ENCODE measurements around the gene AQP12A. TPM values are rescaled to one million over a fixed set of nuclear protein-coding genes. Genes with fewer than 3 reads are reported as not detected.
"Not testable (repeated sequence)": the region's sequence is repeated elsewhere in the genome, so short reads cannot be mapped to it uniquely, and the experiment has no call there.

Gene AQP12A
- total and polyA plus RNA-seq, 7 experiments from 2014 or later: not detected

DNA sequence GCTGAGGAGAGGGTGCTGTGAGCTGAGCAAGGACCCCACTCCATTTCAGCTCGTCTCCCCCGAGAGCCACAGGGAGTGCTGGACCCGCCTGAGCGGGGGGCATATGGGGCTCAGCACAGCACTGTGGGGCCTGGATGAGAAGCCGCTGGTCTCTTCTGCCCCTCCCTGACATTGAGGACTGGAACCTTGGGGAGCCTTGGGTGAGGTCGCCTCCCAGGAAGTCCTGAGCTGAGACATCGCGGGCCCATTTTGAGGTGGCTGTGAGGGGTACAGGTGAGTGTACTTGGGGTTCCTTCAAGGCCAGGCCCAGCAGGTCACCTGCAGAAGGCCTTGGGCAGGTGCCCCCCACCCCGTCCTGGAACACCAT, 3.1 kb upstream of the AQP12A start:
- ATAC-seq (no peak), DNase-seq (no peak)
- Mint-ChIP-seq H3K9me3 (no peaks in the 10 kb centered on the region), H3K4me3 (no peak overlapping the region), H3K27me3 (no peaks in the 10 kb centered on the region), H3K27ac (no peak overlapping the region), H3K36me3 (no peaks in the 10 kb centered on the region), H3K4me1 (peaks cover 0 to 9% (median 2%) of the 10 kb centered on the region in 7 donors)
- Histone ChIP-seq H3K9me3 (ENCODE audit: control insufficient read depth in 2 of 3, low read length in 3 of 3) (no peaks in the 10 kb centered on the region), H3K4me1 (ENCODE audit: control insufficient read depth in 2 of 2, insufficient read depth in 2 of 2, low read length in 2 of 2) (no peaks in the 10 kb centered on the region), H3K27me3 (ENCODE audit: control insufficient read depth in 2 of 2, insufficient read depth in 2 of 2, low read length in 2 of 2) (no peaks in the 10 kb centered on the region), H3K4me3 (ENCODE audit: low read length) (no peak overlapping the region), H3K36me3 (ENCODE audit: control insufficient read depth in 2 of 3, insufficient read depth in 3 of 3, low read length in 3 of 3) (no peaks in the 10 kb centered on the region), H3K27ac (ENCODE audit: low read depth, low read length) (no peak overlapping the region)
- POLR2A ChIA-PET: interaction anchor here (0.7 kb wide), 1 partner anchor 122 kb away, joined by 3 read pairs; no protein-coding TSS in a partner anchor
- intact Hi-C loops (cut with micrococcal nuclease): no loop called here
- CTCF ChIA-PET: no interaction called here

DNA sequence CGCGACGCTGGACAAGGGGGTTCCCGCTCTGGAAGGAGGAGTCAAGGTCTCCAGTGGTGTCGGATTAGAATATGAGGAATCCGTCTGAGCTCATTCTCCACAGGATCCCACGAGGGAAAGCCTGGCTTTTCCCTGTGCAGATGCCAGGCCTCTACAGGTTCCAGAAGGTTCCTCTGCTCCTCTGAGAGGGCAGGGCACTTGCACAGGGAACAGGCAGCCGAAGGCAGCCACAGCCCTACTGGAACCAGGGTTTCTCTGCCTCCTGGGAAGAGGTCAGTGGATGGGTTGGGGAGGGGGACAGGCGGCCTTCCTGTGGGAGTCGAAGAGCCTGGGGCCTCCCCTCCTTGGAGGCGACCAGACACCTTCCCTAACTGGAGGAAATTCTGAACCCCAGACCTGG, 1.7 kb upstream of the AQP12A start:
- ChIA-PET CTCF (no interaction called here), POLR2A (no interaction called here)
- no peaks in the 10 kb centered on the region for H3K9me3 ChIP-seq (ENCODE audit: control insufficient read depth in 2 of 3, low read length in 3 of 3)
- no peaks in the 10 kb centered on the region for H3K27me3 ChIP-seq (ENCODE audit: control insufficient read depth in 2 of 2, insufficient read depth in 2 of 2, low read length in 2 of 2)
- H3K36me3 ChIP-seq (ENCODE audit: control insufficient read depth in 2 of 3, insufficient read depth in 3 of 3, low read length in 3 of 3): no peaks in the 10 kb centered on the region
- H3K4me1 Mint-ChIP-seq: peaks cover 0 to 9% (median 0%) of the 10 kb centered on the region in 7 donors
- intact Hi-C loops (cut with micrococcal nuclease): no loop called here
- no peaks in the 10 kb centered on the region for H3K4me1 ChIP-seq (ENCODE audit: control insufficient read depth in 2 of 2, insufficient read depth in 2 of 2, low read length in 2 of 2)
- no peak overlapping the region for H3K4me3 ChIP-seq (ENCODE audit: low read length)
- no peaks in the 10 kb centered on the region for H3K9me3 Mint-ChIP-seq
- peak overlapping the region in 2 of 10 donors; percentile 39 to 47 for H3K4me3 Mint-ChIP-seq
- no peak for DNase-seq
- no peaks in the 10 kb centered on the region for H3K27me3 Mint-ChIP-seq
- no peak overlapping the region for H3K27ac Mint-ChIP-seq
- no peak overlapping the region for H3K27ac ChIP-seq (ENCODE audit: low read depth, low read length)
- H3K36me3 Mint-ChIP-seq: no peaks in the 10 kb centered on the region
- ATAC-seq: no peak

DNA sequence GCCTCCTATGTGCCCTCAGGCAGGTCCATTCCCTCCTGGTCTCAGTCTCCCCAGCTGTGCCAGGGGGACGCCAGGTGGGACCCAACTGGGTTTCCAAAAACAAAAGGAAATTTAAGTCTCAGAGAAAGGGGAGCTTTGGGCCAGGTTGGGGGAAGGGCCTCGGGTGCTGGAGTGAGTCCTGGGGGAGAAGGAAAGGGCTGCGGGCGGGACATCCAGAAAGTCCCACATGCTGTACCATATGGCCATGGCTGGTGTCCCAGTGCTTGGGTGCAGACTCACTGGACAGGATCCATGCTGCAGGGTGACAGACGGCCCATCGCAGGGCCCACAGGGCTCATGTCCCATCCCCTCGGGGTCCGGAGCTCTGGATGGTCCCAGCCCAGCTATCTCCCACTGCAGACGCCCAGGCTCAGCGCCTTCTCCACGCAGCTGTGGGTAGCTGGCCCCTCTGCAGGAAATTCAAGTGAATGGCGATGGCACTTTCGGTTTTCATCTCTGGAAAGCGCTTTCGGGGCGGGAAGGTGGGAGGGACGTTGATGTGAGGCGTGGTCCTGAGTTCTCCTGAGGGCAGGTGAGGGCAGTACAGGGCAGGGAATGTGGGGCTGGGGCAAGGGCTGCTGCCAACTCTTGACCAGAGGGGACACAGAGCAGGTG, 1.1 kb upstream of the AQP12A start:
- H3K27ac ChIP-seq (ENCODE audit: low read depth, low read length); H3K27me3 Mint-ChIP-seq; H3K4me1 ChIP-seq (ENCODE audit: control insufficient read depth in 2 of 2, insufficient read depth in 2 of 2, low read length in 2 of 2); H3K4me3 ChIP-seq (ENCODE audit: low read length); H3K9me3 ChIP-seq (ENCODE audit: control insufficient read depth in 2 of 3, low read length in 3 of 3); CTCF ChIA-PET; ATAC-seq; H3K27me3 ChIP-seq (ENCODE audit: control insufficient read depth in 2 of 2, insufficient read depth in 2 of 2, low read length in 2 of 2); H3K4me1 Mint-ChIP-seq; POLR2A ChIA-PET; intact Hi-C loops (cut with micrococcal nuclease); H3K9me3 Mint-ChIP-seq; H3K36me3 ChIP-seq (ENCODE audit: control insufficient read depth in 2 of 3, insufficient read depth in 3 of 3, low read length in 3 of 3); DNase-seq; H3K36me3 Mint-ChIP-seq: not testable (repeated sequence)
- H3K27ac Mint-ChIP-seq: peak overlapping the region in 1 of 9 donors; percentile 67
- peak overlapping the region in 5 of 10 donors; percentile 34 to 64 (median 48) for H3K4me3 Mint-ChIP-seq

DNA sequence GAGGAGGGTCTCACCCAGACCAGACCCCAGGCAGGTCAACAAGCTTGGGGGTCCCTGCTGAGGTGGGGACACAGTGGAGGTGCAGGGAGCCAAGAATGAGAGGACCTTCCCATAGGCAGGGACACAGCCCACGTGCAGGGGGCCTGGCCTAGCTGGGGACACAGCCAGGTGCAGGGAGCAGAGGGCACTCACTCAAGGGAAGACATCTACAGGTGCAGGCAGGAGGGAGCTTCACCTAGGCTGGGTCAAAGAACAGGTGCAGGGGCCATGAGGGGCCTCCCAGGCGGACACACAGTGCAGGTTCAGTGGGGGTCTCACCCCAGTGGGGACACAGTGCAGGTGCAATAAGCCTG, 615 bp upstream of the AQP12A start:
- H3K27me3 Mint-ChIP-seq; H3K9me3 Mint-ChIP-seq; intact Hi-C loops (cut with micrococcal nuclease); H3K27me3 ChIP-seq (ENCODE audit: control insufficient read depth in 2 of 2, insufficient read depth in 2 of 2, low read length in 2 of 2); H3K36me3 Mint-ChIP-seq; H3K4me1 ChIP-seq (ENCODE audit: control insufficient read depth in 2 of 2, insufficient read depth in 2 of 2, low read length in 2 of 2); H3K4me3 ChIP-seq (ENCODE audit: low read length); CTCF ChIA-PET; H3K27ac ChIP-seq (ENCODE audit: low read depth, low read length); H3K27ac Mint-ChIP-seq; POLR2A ChIA-PET; H3K9me3 ChIP-seq (ENCODE audit: control insufficient read depth in 2 of 3, low read length in 3 of 3); ATAC-seq; H3K36me3 ChIP-seq (ENCODE audit: control insufficient read depth in 2 of 3, insufficient read depth in 3 of 3, low read length in 3 of 3); H3K4me1 Mint-ChIP-seq: not testable (repeated sequence)
- DNase-seq: peak in 1 of 9 donors; percentile 6
- H3K4me3 Mint-ChIP-seq: peak overlapping the region in 3 of 10 donors; percentile 39 to 64 (median 55)

DNA sequence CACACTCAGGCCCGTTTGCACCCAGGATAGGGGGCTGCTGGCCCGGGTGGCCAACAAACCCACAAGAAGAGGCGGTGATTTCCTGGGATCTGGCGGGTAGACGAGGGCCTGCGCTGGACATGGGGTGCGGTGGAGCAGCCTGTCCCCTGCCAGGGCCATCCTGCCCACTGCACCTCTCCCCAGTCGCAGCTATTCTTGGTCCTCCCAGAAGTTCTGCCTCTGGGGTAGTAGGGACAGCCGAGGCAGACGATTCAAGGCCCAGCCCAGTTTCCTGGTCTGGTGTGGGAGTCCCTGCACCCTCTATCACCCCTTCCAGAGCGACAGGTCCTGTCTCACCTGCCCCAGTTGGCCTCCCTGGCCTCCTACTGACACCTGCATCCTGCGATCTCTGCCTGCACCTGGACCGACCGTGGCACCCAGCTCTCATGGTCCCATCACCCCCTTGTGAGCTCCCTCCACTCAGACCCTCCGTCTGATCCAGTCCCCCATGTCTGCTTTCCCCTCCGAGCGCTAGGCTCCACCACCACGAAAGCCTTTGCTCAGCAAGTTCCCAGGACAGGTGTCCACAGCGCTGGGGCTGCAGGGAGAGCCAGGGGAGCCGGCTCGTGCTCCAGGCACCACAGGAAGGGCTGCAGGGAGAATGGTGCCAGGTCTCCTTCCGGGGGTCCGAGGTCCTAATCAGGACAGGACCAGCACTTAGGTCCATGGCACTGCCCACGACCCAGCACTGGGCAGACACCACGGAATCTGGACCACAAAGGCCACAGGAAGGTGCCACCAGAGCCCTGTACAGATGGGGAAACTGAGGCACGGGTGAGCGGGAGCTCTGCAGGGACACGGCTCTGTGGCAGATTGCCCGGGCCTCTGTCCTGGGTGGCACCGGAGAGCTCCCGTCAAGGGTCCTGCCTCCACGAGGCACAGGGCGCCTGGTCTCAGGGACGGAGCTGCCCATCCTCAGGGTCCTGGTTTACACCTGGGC, 1.2 kb downstream of the AQP12A start:
- H3K4me1 ChIP-seq (ENCODE audit: control insufficient read depth in 2 of 2, insufficient read depth in 2 of 2, low read length in 2 of 2); H3K4me3 ChIP-seq (ENCODE audit: low read length); H3K27ac ChIP-seq (ENCODE audit: low read depth, low read length); POLR2A ChIA-PET; H3K27ac Mint-ChIP-seq; CTCF ChIA-PET; H3K4me1 Mint-ChIP-seq; intact Hi-C loops (cut with micrococcal nuclease); H3K9me3 Mint-ChIP-seq; H3K27me3 Mint-ChIP-seq; H3K27me3 ChIP-seq (ENCODE audit: control insufficient read depth in 2 of 2, insufficient read depth in 2 of 2, low read length in 2 of 2); H3K9me3 ChIP-seq (ENCODE audit: control insufficient read depth in 2 of 3, low read length in 3 of 3); H3K36me3 Mint-ChIP-seq; H3K36me3 ChIP-seq (ENCODE audit: control insufficient read depth in 2 of 3, insufficient read depth in 3 of 3, low read length in 3 of 3); ATAC-seq; H3K4me3 Mint-ChIP-seq: not testable (repeated sequence)
- DNase-seq: peak in 2 of 9 donors; percentile 4 to 14

DNA sequence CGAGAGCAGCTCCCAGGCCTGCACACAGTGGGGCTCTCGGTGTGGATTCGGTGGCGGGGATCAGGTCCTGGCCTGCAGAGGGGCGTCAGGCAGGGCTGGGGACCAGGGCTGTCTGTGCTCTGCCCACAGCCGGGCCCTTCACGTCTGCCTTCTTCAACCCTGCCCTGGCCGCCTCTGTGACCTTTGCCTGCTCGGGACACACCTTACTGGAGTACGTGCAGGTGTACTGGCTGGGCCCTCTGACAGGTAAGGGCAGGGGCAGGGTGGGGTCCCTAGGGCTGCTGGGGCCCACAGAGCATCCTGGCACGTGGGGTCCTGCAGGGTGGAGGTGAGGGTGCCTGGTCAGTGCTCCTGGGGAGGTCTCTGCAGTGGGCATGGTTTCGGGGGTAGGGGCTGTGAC, 2.6 kb downstream of the AQP12A start:
- H3K27ac ChIP-seq (ENCODE audit: low read depth, low read length); H3K9me3 ChIP-seq (ENCODE audit: control insufficient read depth in 2 of 3, low read length in 3 of 3); H3K4me1 Mint-ChIP-seq; H3K4me3 ChIP-seq (ENCODE audit: low read length); H3K36me3 Mint-ChIP-seq; POLR2A ChIA-PET; H3K4me1 ChIP-seq (ENCODE audit: control insufficient read depth in 2 of 2, insufficient read depth in 2 of 2, low read length in 2 of 2); H3K27me3 ChIP-seq (ENCODE audit: control insufficient read depth in 2 of 2, insufficient read depth in 2 of 2, low read length in 2 of 2); H3K27me3 Mint-ChIP-seq; ATAC-seq; H3K9me3 Mint-ChIP-seq; DNase-seq; H3K36me3 ChIP-seq (ENCODE audit: control insufficient read depth in 2 of 3, insufficient read depth in 3 of 3, low read length in 3 of 3); H3K27ac Mint-ChIP-seq; H3K4me3 Mint-ChIP-seq; intact Hi-C loops (cut with micrococcal nuclease); CTCF ChIA-PET: not testable (repeated sequence)

DNA sequence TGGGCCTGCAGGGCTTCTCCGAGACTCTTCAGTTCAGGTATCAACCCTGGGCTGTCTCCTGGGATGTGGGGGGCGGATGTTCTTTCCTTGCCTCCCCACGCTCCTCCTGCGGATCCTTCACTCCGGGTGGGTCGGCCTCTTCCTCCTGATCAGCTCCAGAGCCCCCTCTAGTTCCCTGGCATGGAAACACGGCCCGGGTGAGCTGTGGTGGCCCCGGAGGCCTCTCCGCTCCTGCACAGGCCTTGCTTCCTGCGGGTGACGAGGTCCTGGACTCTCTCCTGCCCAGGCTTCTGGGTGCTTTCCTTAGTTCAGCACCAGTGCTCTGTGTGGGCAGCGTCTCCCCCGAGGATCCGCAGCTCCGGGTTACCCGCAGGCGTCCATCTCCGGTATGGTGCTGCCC, 3.9 kb downstream of the AQP12A start:
- POLR2A ChIA-PET; H3K4me3 ChIP-seq (ENCODE audit: low read length); ATAC-seq; H3K4me1 ChIP-seq (ENCODE audit: control insufficient read depth in 2 of 2, insufficient read depth in 2 of 2, low read length in 2 of 2); H3K36me3 ChIP-seq (ENCODE audit: control insufficient read depth in 2 of 3, insufficient read depth in 3 of 3, low read length in 3 of 3); H3K27me3 Mint-ChIP-seq; H3K36me3 Mint-ChIP-seq; DNase-seq; H3K27me3 ChIP-seq (ENCODE audit: control insufficient read depth in 2 of 2, insufficient read depth in 2 of 2, low read length in 2 of 2); H3K27ac Mint-ChIP-seq; H3K9me3 ChIP-seq (ENCODE audit: control insufficient read depth in 2 of 3, low read length in 3 of 3); H3K27ac ChIP-seq (ENCODE audit: low read depth, low read length); intact Hi-C loops (cut with micrococcal nuclease); H3K9me3 Mint-ChIP-seq; H3K4me3 Mint-ChIP-seq; H3K4me1 Mint-ChIP-seq; CTCF ChIA-PET: not testable (repeated sequence)
